Cardiac muscle cell (in vitro differentiated cells and primary cell): ENCODE data around the gene SPN. TPM values are rescaled to one million over a fixed set of nuclear protein-coding genes. Genes with fewer than 3 reads are reported as not detected.
A peak's percentile ranks its signal among the peaks of the same experiment; 100 is the strongest.
"Not testable (repeated sequence)": the region's sequence is repeated elsewhere in the genome, so short reads cannot be mapped to it uniquely, and the experiment has no call there.

Experiments used
- DNase-seq, 2 donors: peaks; one replicate each; pipeline versions ENCODE4 v3.0.0 to v3.0.0-alpha.2; 2010 to 2017; ENCODE audit warnings: low read depth in 1 of 2, low spot score in 1 of 2
- H3K27ac ChIP-seq: fragments of 200-600 bp; sonication (generic); 2 replicates; pipeline ENCODE4 v1.5.1; 2016
- H3K27me3 ChIP-seq: fragments of 200-600 bp; sonication (generic); 2 replicates; pipeline ENCODE4 v1.6.0; 2016; ENCODE audit warnings: control low read depth
- H3K36me3 ChIP-seq: fragments of 200-600 bp; sonication (generic); 2 replicates; pipeline ENCODE4 v1.5.1; 2016; ENCODE audit warnings: control low read depth
- H3K4me1 ChIP-seq: fragments of 200-600 bp; sonication (generic); 2 replicates; pipeline ENCODE4 v1.8.1; 2017; ENCODE audit warnings: low read depth, mild to moderate bottlenecking, mixed run types
- H3K4me3 ChIP-seq: fragments of 200-600 bp; sonication (generic); 2 replicates; pipeline ENCODE4 v1.5.1; 2016; ENCODE audit warnings: mild to moderate bottlenecking
- H3K9me3 ChIP-seq: fragments of 200-600 bp; sonication (generic); 2 replicates; pipeline ENCODE4 v1.5.1; 2017; ENCODE audit warnings: low read depth, mild to moderate bottlenecking, control low read depth
- CTCF ChIP-seq: IDR thresholded peaks from 2 replicates; pipeline ENCODE4 v1.5.1; 2012; ENCODE audit warnings: low read depth, mild to moderate bottlenecking, low read length
- polyA plus RNA-seq: library from polyadenylated mRNA; unstranded; fragments of >200 nt; fragmentation: Nextera tagmentation; extraction: Ambion mirVana; gene quantifications from 2 replicates; pipeline ENCODE4 v1.2.1, GENCODE V29; 2016
- total RNA-seq: library from RNA; depleted of rRNA; stranded (reverse); fragments of >200 nt; gene quantifications from 2 replicates; pipeline ENCODE4 v1.2.3, GENCODE V29; 2016

Gene SPN
- total RNA-seq (0.60 and 1.5 TPM in 2 replicates), polyA plus RNA-seq (0.85 and 1.1 TPM in 2 replicates)

GRCh38 chr16:29663016-29663806 lies at the start of gene SPN:
Gene SPN (plus strand): TSS chr16:29663247. CDS start chr16:29663729, 482 bp downstream.
- peak in 1 of 2 donors; percentile 14 for DNase-seq
- no peak within 1 kb of the TSS for H3K4me3 ChIP-seq
- H3K4me1 ChIP-seq = peaks cover 21% of the 10 kb centered on the region
- no peaks in the 10 kb centered on the region for H3K36me3 ChIP-seq
- TF ChIP-seq CTCF = no peak
- no peaks in the 10 kb centered on the region for H3K9me3 ChIP-seq
- no peaks in the 10 kb centered on the region for H3K27me3 ChIP-seq
- no peak within 1 kb of the TSS for H3K27ac ChIP-seq

GRCh38 chr16:29613307-29614057 lies 49.6 kb upstream of the SPN start:
- H3K9me3 ChIP-seq, H3K36me3 ChIP-seq, H3K4me1 ChIP-seq, H3K27ac ChIP-seq, H3K27me3 ChIP-seq: not testable (repeated sequence)
- H3K4me3 ChIP-seq = peak overlapping the region; percentile 48
- DNase-seq = peak; percentile 86 to 92

- H3K9me3 ChIP-seq, H3K4me1 ChIP-seq, H3K4me3 ChIP-seq, H3K27me3 ChIP-seq, H3K36me3 ChIP-seq: not testable (repeated sequence)
- DNase-seq = peak; percentile 25 to 61
- peak overlapping the region; percentile 79 for H3K27ac ChIP-seq
These were observed 48.2 kb upstream of the SPN start for GRCh38 chr16:29614691-29615314.

GRCh38 chr16:29616127-29616526 lies 46.9 kb upstream of the SPN start:
- not testable (repeated sequence) for H3K4me1 ChIP-seq, H3K27ac ChIP-seq, DNase-seq, H3K4me3 ChIP-seq, H3K36me3 ChIP-seq, H3K9me3 ChIP-seq, H3K27me3 ChIP-seq

- H3K27ac ChIP-seq, H3K4me1 ChIP-seq, H3K4me3 ChIP-seq, H3K36me3 ChIP-seq, H3K27me3 ChIP-seq, H3K9me3 ChIP-seq: not testable (repeated sequence)
- TF ChIP-seq CTCF = peak; percentile 14
- peak in 1 of 2 donors; percentile 21 for DNase-seq
These were observed 42.5 kb upstream of the SPN start for GRCh38 chr16:29620591-29620990.

- H3K36me3 ChIP-seq, H3K27me3 ChIP-seq, DNase-seq, H3K9me3 ChIP-seq, H3K4me1 ChIP-seq, H3K4me3 ChIP-seq, H3K27ac ChIP-seq: not testable (repeated sequence)
These were observed 40.3 kb upstream of the SPN start for GRCh38 chr16:29622738-29623137.

- not testable (repeated sequence) for H3K27me3 ChIP-seq, H3K9me3 ChIP-seq, H3K36me3 ChIP-seq, H3K27ac ChIP-seq, DNase-seq, H3K4me3 ChIP-seq, H3K4me1 ChIP-seq
These were observed 39.8 kb upstream of the SPN start for GRCh38 chr16:29623253-29623652.

GRCh38 chr16:29625114-29625513 lies 37.9 kb upstream of the SPN start:
- not testable (repeated sequence) for H3K4me1 ChIP-seq, H3K9me3 ChIP-seq, H3K27me3 ChIP-seq, H3K4me3 ChIP-seq, H3K36me3 ChIP-seq, H3K27ac ChIP-seq, DNase-seq

GRCh38 chr16:29626778-29627331 lies 36.2 kb upstream of the SPN start:
- H3K9me3 ChIP-seq = not testable (repeated sequence)

GRCh38 chr16:29627661-29628075 lies 35.4 kb upstream of the SPN start:
- not testable (repeated sequence) for H3K9me3 ChIP-seq, H3K27ac ChIP-seq, H3K36me3 ChIP-seq, H3K4me3 ChIP-seq, H3K4me1 ChIP-seq, DNase-seq, H3K27me3 ChIP-seq

More at GRCh38 chr16:29626778-29627331, 36.2 kb upstream of the SPN start:
- H3K27ac ChIP-seq, H3K4me1 ChIP-seq, H3K4me3 ChIP-seq, DNase-seq, H3K36me3 ChIP-seq, H3K27me3 ChIP-seq: not testable (repeated sequence)

- H3K9me3 ChIP-seq, H3K4me1 ChIP-seq, H3K4me3 ChIP-seq, H3K27me3 ChIP-seq, H3K36me3 ChIP-seq, H3K27ac ChIP-seq, DNase-seq: not testable (repeated sequence)
These were observed 34.3 kb upstream of the SPN start for GRCh38 chr16:29628707-29629106.
